ENCODE measurements around the gene AFAP1L2.

Gene AFAP1L2

DNA sequence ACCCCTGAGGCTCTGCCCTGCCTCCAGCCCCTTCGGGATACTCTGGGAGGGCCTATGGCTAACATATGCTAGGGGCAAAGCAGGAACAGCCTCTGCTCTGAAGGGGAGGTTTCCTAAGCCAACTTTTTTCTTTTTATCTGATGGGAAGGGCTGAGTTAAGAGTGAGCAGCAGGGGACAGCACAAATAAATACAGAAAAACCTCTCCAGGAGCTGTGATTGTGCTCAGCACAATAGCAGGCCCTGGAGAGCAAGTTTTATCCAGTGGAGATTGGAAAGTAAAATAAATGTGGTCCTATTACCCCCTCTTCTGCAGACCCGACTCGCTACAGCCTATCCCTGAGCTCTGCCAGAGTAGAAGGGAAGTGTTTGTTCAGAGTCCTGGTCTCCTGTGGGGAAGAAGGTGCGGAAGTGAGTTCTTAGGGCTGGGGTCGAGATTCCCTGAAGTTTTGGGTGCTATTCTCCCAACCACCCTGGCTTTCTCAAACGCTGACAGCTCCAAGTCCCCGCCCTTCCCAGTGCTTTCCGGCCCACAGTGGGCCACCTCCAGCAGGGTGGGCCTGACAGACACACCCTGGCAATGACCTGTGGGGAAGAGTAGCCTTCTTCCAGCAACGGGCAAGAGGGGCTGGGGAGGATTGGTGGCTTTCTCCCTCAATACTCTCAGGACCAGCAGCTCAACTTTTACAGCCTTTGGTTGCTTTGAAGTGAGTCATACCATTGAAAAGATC is 23.0 kb upstream of the AFAP1L2 start:
- Mint-ChIP-seq H3K4me1 (ENCODE audit: low read depth) (no peaks in the 10 kb centered on the region), H3K4me3 (no peak overlapping the region), H3K9me3 (ENCODE audit: low read depth) (no peaks in the 10 kb centered on the region)

DNA sequence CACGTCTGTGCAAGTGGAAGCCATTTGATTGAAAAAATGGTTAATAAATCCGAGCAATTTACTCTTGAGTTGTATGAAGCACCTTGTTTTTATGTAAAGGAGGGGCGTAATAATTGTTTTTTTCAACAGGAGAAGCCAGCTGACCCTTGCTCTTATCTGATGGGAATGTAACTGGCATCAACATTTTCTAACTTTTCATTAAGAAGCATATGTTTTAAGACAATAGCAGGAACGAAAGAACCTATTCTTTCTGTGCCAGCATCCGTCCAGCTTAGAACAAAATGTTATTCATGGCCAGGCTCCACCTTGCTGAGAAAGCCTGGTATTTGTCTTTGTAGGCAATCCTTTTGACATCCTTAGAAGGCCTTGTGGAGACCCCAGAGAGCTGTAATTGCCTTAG is 22.2 kb upstream of the AFAP1L2 start:
- Mint-ChIP-seq H3K4me1 (ENCODE audit: low read depth) (no peaks in the 10 kb centered on the region), H3K9me3 (ENCODE audit: low read depth) (no peaks in the 10 kb centered on the region), H3K27me3 (no peaks in the 10 kb centered on the region), H3K27ac (no peak overlapping the region), H3K36me3 (peaks cover 14% of the 10 kb centered on the region), H3K4me3 (no peak overlapping the region)

More for the DNA sequence above, 23.0 kb upstream of the AFAP1L2 start:
- peaks cover 15% of the 10 kb centered on the region for H3K36me3 Mint-ChIP-seq
- no peak overlapping the region for H3K27ac Mint-ChIP-seq
- H3K27me3 Mint-ChIP-seq = no peaks in the 10 kb centered on the region

GRCh38 chr10:114420811-114421485 is 16.6 kb upstream of the AFAP1L2 start:
- no peaks in the 10 kb centered on the region for H3K9me3 Mint-ChIP-seq (ENCODE audit: low read depth)

DNA sequence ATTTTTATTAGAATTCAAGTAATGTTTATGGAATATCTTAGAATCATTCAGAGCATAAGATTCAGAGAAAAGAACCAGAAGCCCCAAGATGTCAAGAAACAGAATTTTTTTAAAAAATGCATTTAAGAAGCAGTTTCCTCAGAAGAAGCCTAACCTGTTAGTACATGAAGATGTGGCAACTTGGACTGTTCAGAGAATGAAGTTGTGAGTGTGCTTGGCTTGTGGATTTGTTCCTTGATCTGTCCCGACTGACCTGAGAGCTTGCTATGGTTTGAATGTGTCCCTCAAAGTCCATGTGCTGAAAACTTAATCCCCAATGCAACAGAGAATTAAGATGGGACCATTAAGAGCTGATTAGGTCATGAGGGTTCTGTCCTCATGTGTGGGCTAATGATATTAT is 13.8 kb upstream of the AFAP1L2 start:
- peaks cover 3% of the 10 kb centered on the region for H3K27me3 Mint-ChIP-seq
- no peaks in the 10 kb centered on the region for H3K4me1 Mint-ChIP-seq (ENCODE audit: low read depth)
- H3K9me3 Mint-ChIP-seq (ENCODE audit: low read depth) = no peaks in the 10 kb centered on the region
- no peaks in the 10 kb centered on the region for H3K36me3 Mint-ChIP-seq
- H3K27ac Mint-ChIP-seq = no peak overlapping the region
- H3K4me3 Mint-ChIP-seq = no peak overlapping the region

More at GRCh38 chr10:114420811-114421485, 16.6 kb upstream of the AFAP1L2 start:
- peaks cover 3% of the 10 kb centered on the region for H3K27me3 Mint-ChIP-seq
- no peaks in the 10 kb centered on the region for H3K4me1 Mint-ChIP-seq (ENCODE audit: low read depth)
- H3K36me3 Mint-ChIP-seq = no peaks in the 10 kb centered on the region
- no peak overlapping the region for H3K4me3 Mint-ChIP-seq
- no peak overlapping the region for H3K27ac Mint-ChIP-seq

- Mint-ChIP-seq H3K4me1 (ENCODE audit: low read depth) (no peaks in the 10 kb centered on the region), H3K27ac (no peak overlapping the region), H3K36me3 (no peaks in the 10 kb centered on the region), H3K27me3 (no peaks in the 10 kb centered on the region), H3K4me3 (no peak overlapping the region), H3K9me3 (ENCODE audit: low read depth) (no peaks in the 10 kb centered on the region)
Observed at GRCh38 chr10:114412907-114413797, 8.8 kb upstream of the AFAP1L2 start.

GRCh38 chr10:114408968-114409444 is 4.7 kb upstream of the AFAP1L2 start:
- H3K27ac Mint-ChIP-seq = no peak overlapping the region
- peaks cover 2% of the 10 kb centered on the region for H3K4me1 Mint-ChIP-seq (ENCODE audit: low read depth)
- H3K4me3 Mint-ChIP-seq = no peak overlapping the region
- H3K9me3 Mint-ChIP-seq (ENCODE audit: low read depth) = peaks cover 5% of the 10 kb centered on the region
- no peaks in the 10 kb centered on the region for H3K36me3 Mint-ChIP-seq
- peaks cover 20% of the 10 kb centered on the region for H3K27me3 Mint-ChIP-seq

GRCh38 chr10:114408112-114408967 is 4.0 kb upstream of the AFAP1L2 start:
- no peaks in the 10 kb centered on the region for H3K36me3 Mint-ChIP-seq
- peaks cover 5% of the 10 kb centered on the region for H3K9me3 Mint-ChIP-seq (ENCODE audit: low read depth)
- H3K4me3 Mint-ChIP-seq = no peak overlapping the region
- H3K27me3 Mint-ChIP-seq = peaks cover 20% of the 10 kb centered on the region
- no peak overlapping the region for H3K27ac Mint-ChIP-seq
- H3K4me1 Mint-ChIP-seq (ENCODE audit: low read depth) = peaks cover 2% of the 10 kb centered on the region

GRCh38 chr10:114406455-114406854 is 2.2 kb upstream of the AFAP1L2 start:
- H3K27ac Mint-ChIP-seq = no peak overlapping the region
- H3K9me3 Mint-ChIP-seq (ENCODE audit: low read depth) = peaks cover 5% of the 10 kb centered on the region
- H3K27me3 Mint-ChIP-seq = peaks cover 32% of the 10 kb centered on the region
- no peaks in the 10 kb centered on the region for H3K36me3 Mint-ChIP-seq
- no peak overlapping the region for H3K4me3 Mint-ChIP-seq
- peaks cover 8% of the 10 kb centered on the region for H3K4me1 Mint-ChIP-seq (ENCODE audit: low read depth)

- H3K27me3 Mint-ChIP-seq = peaks cover 34% of the 10 kb centered on the region
Observed at GRCh38 chr10:114405011-114405350, 679 bp upstream of the AFAP1L2 start.

DNA sequence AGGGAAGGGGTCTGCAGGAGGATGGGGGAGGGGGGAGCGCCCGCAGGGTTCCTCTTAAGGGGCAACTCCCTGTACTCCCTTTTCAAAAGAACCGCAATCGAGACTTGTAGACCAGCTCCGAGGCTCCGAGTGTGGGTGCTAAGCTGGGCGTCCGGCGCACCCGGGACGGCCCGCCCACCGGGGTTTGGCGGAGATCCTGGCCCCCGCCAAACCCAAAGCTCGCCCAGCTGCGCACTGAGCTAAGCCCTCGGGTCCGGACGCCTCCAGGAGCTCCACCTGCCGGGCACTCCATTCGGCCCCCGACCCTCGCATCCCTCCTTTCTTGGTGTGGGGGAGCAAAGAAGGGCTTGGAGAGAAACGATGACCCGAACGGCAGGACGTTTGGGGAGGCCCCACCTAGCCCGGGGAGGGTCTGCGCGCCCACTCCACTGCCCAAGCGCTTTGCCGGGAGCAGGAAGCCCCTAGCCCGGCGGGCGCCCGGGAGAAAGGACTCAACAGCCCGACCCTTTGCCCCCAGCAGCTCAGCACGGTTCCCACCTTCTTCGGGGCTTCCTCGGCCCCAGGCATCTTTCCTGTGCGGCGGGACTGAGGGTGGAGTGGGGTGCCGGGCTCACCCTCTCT is 651 bp downstream of the AFAP1L2 start:
- Mint-ChIP-seq H3K36me3 (no peaks in the 10 kb centered on the region), H3K27ac (no peak overlapping the region), H3K9me3 (ENCODE audit: low read depth) (peaks cover 5% of the 10 kb centered on the region), H3K4me3 (peak overlapping the region; percentile 59), H3K4me1 (ENCODE audit: low read depth) (peaks cover 8% of the 10 kb centered on the region), H3K27me3 (peaks cover 38% of the 10 kb centered on the region)

More at GRCh38 chr10:114405011-114405350, 679 bp upstream of the AFAP1L2 start:
- no peaks in the 10 kb centered on the region for H3K36me3 Mint-ChIP-seq
- peak overlapping the region; percentile 41 for H3K4me3 Mint-ChIP-seq
- H3K27ac Mint-ChIP-seq = no peak overlapping the region
- H3K9me3 Mint-ChIP-seq (ENCODE audit: low read depth) = peaks cover 5% of the 10 kb centered on the region
- peaks cover 8% of the 10 kb centered on the region for H3K4me1 Mint-ChIP-seq (ENCODE audit: low read depth)

DNA sequence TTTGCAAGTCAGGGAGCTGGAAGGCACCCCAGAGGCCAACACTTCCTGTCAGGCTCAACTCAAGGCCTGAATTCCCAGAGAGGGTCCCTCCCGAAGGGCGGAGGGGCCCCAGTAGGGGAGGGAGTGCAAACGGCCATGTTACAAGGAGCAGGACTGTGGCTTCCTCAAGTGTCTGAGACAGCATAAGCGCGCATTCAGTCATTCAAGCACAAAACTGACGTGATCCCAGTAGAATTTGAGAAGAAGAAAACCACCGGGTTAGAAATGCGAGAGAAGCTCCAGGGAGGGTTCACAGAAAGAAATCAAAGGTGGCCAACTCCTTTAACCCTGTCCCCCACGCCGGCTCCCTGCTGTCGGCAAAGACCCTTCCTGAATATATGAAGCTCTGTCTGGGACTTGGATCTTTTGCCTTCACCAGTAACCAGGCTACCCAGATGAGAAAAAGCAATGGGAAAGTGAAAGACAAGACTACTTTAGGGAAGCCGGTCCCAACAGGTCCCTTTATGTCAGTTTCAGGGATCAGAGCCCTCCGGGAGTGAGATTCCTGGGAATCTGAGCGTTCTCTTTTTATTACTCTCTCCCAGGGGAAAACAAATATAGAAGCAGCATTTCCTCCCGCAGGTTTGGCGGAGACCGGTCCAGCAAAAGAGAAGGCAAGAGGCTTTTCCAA is 1.3 kb downstream of the AFAP1L2 start:
- H3K27ac Mint-ChIP-seq = no peak overlapping the region
- no peaks in the 10 kb centered on the region for H3K36me3 Mint-ChIP-seq
- peak overlapping the region; percentile 59 for H3K4me3 Mint-ChIP-seq
- peaks cover 41% of the 10 kb centered on the region for H3K27me3 Mint-ChIP-seq
- H3K4me1 Mint-ChIP-seq (ENCODE audit: low read depth) = peaks cover 11% of the 10 kb centered on the region
- peaks cover 5% of the 10 kb centered on the region for H3K9me3 Mint-ChIP-seq (ENCODE audit: low read depth)

GRCh38 chr10:114402233-114402632 is 2.1 kb downstream of the AFAP1L2 start:
- Mint-ChIP-seq H3K36me3 (no peaks in the 10 kb centered on the region), H3K4me1 (ENCODE audit: low read depth) (peaks cover 15% of the 10 kb centered on the region), H3K27ac (no peak overlapping the region), H3K4me3 (no peak overlapping the region), H3K27me3 (peaks cover 36% of the 10 kb centered on the region), H3K9me3 (ENCODE audit: low read depth) (peaks cover 5% of the 10 kb centered on the region)

GRCh38 chr10:114401195-114401791 is 3.0 kb downstream of the AFAP1L2 start:
- H3K36me3 Mint-ChIP-seq = no peaks in the 10 kb centered on the region

More at GRCh38 chr10:114401195-114401791, 3.0 kb downstream of the AFAP1L2 start:
- Mint-ChIP-seq H3K9me3 (ENCODE audit: low read depth) (peaks cover 2% of the 10 kb centered on the region), H3K4me1 (ENCODE audit: low read depth) (peaks cover 15% of the 10 kb centered on the region), H3K27me3 (peaks cover 32% of the 10 kb centered on the region), H3K4me3 (no peak overlapping the region), H3K27ac (no peak overlapping the region)

Measured in activated naive CD8-positive, alpha-beta T cell (primary cell).